PC-9 (cell line): ENCODE measurements around the gene TMEM108.

Source experiments
- EZH2 ChIP-seq: fragments of 200-600 bp; sonication (generic); IDR thresholded peaks from 2 replicates; pipeline ENCODE4 v1.8.0; 2017; ENCODE audit warnings: antibody characterized with exemption, low read depth
- TF ChIP-seq, protein P1 (sequence below): fragments of 200-600 bp; sonication (generic); conservative IDR thresholded peaks from 2 replicates; pipeline ENCODE4 v1.6.1; 2017; ENCODE audit warnings: mixed run types, antibody characterized with exemption, mild to moderate bottlenecking, moderate library complexity

DNA sequence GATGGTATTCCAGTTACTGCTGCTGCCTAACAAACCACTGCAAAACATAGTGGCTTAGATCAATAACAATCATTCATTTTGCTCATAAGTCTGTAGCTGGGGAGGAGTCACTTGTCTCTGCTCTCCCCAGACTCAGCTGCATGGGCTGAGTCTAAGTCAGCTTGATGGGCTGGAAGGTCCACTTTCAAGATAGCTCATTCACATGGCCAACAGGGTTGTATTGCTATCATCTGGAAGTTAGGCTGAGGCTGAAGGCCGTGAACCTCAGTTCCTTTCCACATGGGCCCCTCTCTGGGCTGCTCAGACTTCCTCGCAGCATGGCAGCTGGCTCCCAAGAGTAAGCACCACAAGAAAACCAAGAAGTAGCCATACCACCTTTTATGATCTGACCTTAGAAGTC is 333.0 kb downstream of the TMEM108 start:
- TF ChIP-seq, protein P1, sequence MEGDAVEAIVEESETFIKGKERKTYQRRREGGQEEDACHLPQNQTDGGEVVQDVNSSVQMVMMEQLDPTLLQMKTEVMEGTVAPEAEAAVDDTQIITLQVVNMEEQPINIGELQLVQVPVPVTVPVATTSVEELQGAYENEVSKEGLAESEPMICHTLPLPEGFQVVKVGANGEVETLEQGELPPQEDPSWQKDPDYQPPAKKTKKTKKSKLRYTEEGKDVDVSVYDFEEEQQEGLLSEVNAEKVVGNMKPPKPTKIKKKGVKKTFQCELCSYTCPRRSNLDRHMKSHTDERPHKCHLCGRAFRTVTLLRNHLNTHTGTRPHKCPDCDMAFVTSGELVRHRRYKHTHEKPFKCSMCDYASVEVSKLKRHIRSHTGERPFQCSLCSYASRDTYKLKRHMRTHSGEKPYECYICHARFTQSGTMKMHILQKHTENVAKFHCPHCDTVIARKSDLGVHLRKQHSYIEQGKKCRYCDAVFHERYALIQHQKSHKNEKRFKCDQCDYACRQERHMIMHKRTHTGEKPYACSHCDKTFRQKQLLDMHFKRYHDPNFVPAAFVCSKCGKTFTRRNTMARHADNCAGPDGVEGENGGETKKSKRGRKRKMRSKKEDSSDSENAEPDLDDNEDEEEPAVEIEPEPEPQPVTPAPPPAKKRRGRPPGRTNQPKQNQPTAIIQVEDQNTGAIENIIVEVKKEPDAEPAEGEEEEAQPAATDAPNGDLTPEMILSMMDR = no peak
- no peak for TF ChIP-seq EZH2
